CD4-positive, alpha-beta T cell (primary cell): ENCODE data around the gene BUB3. TPM values are rescaled to one million over a fixed set of nuclear protein-coding genes. Genes with fewer than 3 reads are reported as not detected.
A peak's percentile ranks its signal among the peaks of the same experiment; 100 is the strongest.

ENCODE experiments used
- ATAC-seq: fragments of 200-7000 bp; cut with Tn5 transposase; one replicate; pipeline ENCODE4 v1.10.0; 2022; ENCODE audit warnings: mild to moderate bottlenecking; ENCODE audit not compliant: poor library complexity
- CTCF ChIA-PET: fragments of 350-600 bp; sonication (Branson Sonifier 250); formaldehyde crosslinking; loops from one replicate; lab custom pipeline; 2021; ENCODE audit warnings: antibody characterized with exemption, inconsistent platforms; lab: Charles Lee
- POLR2A ChIA-PET: fragments of 350-600 bp; sonication (Branson Sonifier 250); formaldehyde crosslinking; loops from one replicate; lab custom pipeline; 2021; ENCODE audit warnings: antibody characterized with exemption, inconsistent platforms; lab: Charles Lee
- DNase-seq, 14 experiments: peaks; one replicate each; pipeline ENCODE4 v3.0.0-alpha.2; 2013 to 2020; ENCODE audit warnings: mixed read lengths in 2 of 14
- H3K27ac ChIP-seq, 2 donors: one replicate each; pipeline versions ENCODE4 v1.5.1 to v1.7.0; 2013; ENCODE audit warnings: low read length in 2 of 2, low read depth in 1 of 2, mild to moderate bottlenecking in 1 of 2
- H3K27me3 ChIP-seq, 2 experiments: 1 replicate in 1 of 2; 2 replicates in 1 of 2; pipeline versions ENCODE4 v1.6.1 to v1.7.0; 2013; ENCODE audit warnings: low read length in 2 of 2, control low read depth in 1 of 2, mild to moderate bottlenecking in 1 of 2, moderate library complexity in 1 of 2; ENCODE audit not compliant: insufficient read depth in 2 of 2, control insufficient read depth in 1 of 2
- H3K36me3 ChIP-seq: one replicate; pipeline ENCODE4 v1.6.1; 2013; ENCODE audit warnings: low read length, control low read depth; ENCODE audit not compliant: insufficient read depth
- H3K4me1 ChIP-seq: one replicate; pipeline ENCODE4 v1.6.1; 2013; ENCODE audit warnings: low read length, control low read depth; ENCODE audit not compliant: insufficient read depth
- H3K4me3 ChIP-seq: one replicate; pipeline ENCODE4 v1.5.1; 2013; ENCODE audit warnings: mild to moderate bottlenecking, low read length, moderate library complexity
- H3K9me3 ChIP-seq, 2 experiments: 1 replicate in 1 of 2; 2 replicates in 1 of 2; pipeline versions ENCODE4 v1.6.1 to v1.7.0; 2013; ENCODE audit warnings: low read length in 2 of 2, mild to moderate bottlenecking in 2 of 2, control low read depth in 1 of 2, moderate library complexity in 1 of 2; ENCODE audit not compliant: control insufficient read depth in 1 of 2, insufficient read depth in 1 of 2
- H3K27ac Mint-ChIP-seq: one replicate; pipeline ENCODE4 v1.8.0; 2020; ENCODE audit warnings: mixed read lengths
- H3K27me3 Mint-ChIP-seq: one replicate; pipeline ENCODE4 v1.8.0; 2021; ENCODE audit warnings: mixed read lengths
- H3K36me3 Mint-ChIP-seq: one replicate; pipeline ENCODE4 v1.8.0; 2021; ENCODE audit warnings: low read depth, mixed read lengths
- H3K4me1 Mint-ChIP-seq: one replicate; pipeline ENCODE4 v1.8.0; 2021; ENCODE audit warnings: low read depth, mixed read lengths
- H3K4me3 Mint-ChIP-seq: one replicate; pipeline ENCODE4 v1.8.0; 2020; ENCODE audit warnings: mild to moderate bottlenecking, mixed read lengths
- H3K9me3 Mint-ChIP-seq: one replicate; pipeline ENCODE4 v1.8.0; 2020; ENCODE audit warnings: mixed read lengths
- CTCF ChIP-seq: fragments of 200-600 bp; IDR thresholded peaks from one replicate; pipeline ENCODE4 v1.8.0; 2022; ENCODE audit warnings: antibody characterized with exemption, mild to moderate bottlenecking
- intact Hi-C, 2 experiments: fragments of 100-400 bp; cut with DNase I in 1 of 2; cut with micrococcal nuclease in 1 of 2; formaldehyde crosslinking; loops; one replicate each; pipeline versions ENCODE4 v1.15.1 to v1.9.0; 2023 to 2025; cut with DNase I, micrococcal nuclease
- total RNA-seq, 174 experiments: library from RNA in 2 of 174; stranded (reverse) in 2 of 174; gene quantifications; one replicate each; pipeline ENCODE4 v1.2.3 and lab custom pipeline; 2021 to 2026

Gene BUB3
- total RNA-seq, 2 experiments from 2014 or later = 167 to 178 TPM

- Mint-ChIP-seq H3K27me3 (no peaks in the 10 kb centered on the region), H3K4me3 (no peak overlapping the region), H3K36me3 (peaks cover 94% of the 10 kb centered on the region), H3K9me3 (no peaks in the 10 kb centered on the region), H3K4me1 (peaks cover 41% of the 10 kb centered on the region), H3K27ac (peak overlapping the region; percentile 30)
- ChIA-PET CTCF (no interaction called here), POLR2A (interaction anchor here (0.9 kb wide), 1 partner anchor 10 kb away, joined by 3 read pairs; the partner anchor contains the start of gene BUB3)
- H3K36me3 ChIP-seq = peaks cover 74% of the 10 kb centered on the region
- intact Hi-C loops = no loop called here
- H3K9me3 ChIP-seq = no peaks in the 10 kb centered on the region
- H3K27ac ChIP-seq = no peak overlapping the region
- ATAC-seq (no peak), DNase-seq (no peak)
- H3K4me1 ChIP-seq = peaks cover 8% of the 10 kb centered on the region
- no peak overlapping the region for H3K4me3 ChIP-seq
- no peaks in the 10 kb centered on the region for H3K27me3 ChIP-seq
- no peak for TF ChIP-seq CTCF
Observed at GRCh38 chr10:123164319-123164718, 10.1 kb downstream of the BUB3 start.

DNA sequence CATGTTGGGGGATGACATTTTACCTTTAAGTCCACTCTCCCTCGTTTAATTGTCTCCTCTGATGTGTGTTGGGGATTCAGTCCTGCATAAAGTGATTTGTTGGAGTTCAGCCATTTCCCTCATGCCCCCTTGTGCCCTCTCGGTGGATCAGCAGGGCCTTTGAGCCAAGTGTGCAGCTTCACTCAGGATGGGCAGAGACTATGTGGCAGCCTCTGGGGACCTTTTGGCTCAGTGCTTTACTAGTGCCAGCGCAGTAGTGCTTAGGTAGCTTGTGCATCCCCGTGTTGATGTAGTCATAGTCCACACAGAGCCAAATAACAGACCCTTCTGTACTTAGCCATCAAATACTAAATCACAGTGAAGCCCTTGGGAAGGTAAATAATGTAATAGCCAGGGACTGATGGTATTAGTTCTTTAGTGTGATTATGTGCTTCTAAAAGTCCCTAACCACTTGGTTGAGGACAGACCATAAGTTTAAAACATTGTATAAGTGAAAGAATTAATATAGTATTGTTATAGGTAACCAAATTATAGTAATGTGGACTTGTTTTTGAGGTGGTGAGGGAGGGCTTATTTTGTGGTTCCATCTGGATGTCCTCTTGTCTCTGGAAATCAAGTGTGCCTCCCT is 11.4 kb downstream of the BUB3 start:
- Histone ChIP-seq H3K9me3 (no peaks in the 10 kb centered on the region), H3K4me1 (peaks cover 5% of the 10 kb centered on the region), H3K36me3 (peaks cover 82% of the 10 kb centered on the region), H3K4me3 (no peak overlapping the region), H3K27ac (no peak overlapping the region), H3K27me3 (no peaks in the 10 kb centered on the region)
- peaks cover 28% of the 10 kb centered on the region for H3K4me1 Mint-ChIP-seq
- POLR2A ChIA-PET = no interaction called here
- no peaks in the 10 kb centered on the region for H3K9me3 Mint-ChIP-seq
- peaks cover 91% of the 10 kb centered on the region for H3K36me3 Mint-ChIP-seq
- no peak for DNase-seq
- no peak for ATAC-seq
- no peaks in the 10 kb centered on the region for H3K27me3 Mint-ChIP-seq
- H3K4me3 Mint-ChIP-seq = no peak overlapping the region
- intact Hi-C loops = no loop called here
- H3K27ac Mint-ChIP-seq = no peak overlapping the region
- TF ChIP-seq CTCF = no peak
- CTCF ChIA-PET = no interaction called here

GRCh38 chr10:123166618-123167017 is 12.4 kb downstream of the BUB3 start:
- Mint-ChIP-seq H3K9me3 (no peaks in the 10 kb centered on the region), H3K4me3 (no peak overlapping the region), H3K27me3 (no peaks in the 10 kb centered on the region), H3K27ac (no peak overlapping the region), H3K4me1 (peaks cover 19% of the 10 kb centered on the region), H3K36me3 (peaks cover 88% of the 10 kb centered on the region)
- no peaks in the 10 kb centered on the region for H3K9me3 ChIP-seq
- DNase-seq (no peak), ATAC-seq (no peak)
- no peak for TF ChIP-seq CTCF
- H3K27ac ChIP-seq = no peak overlapping the region
- no peak overlapping the region for H3K4me3 ChIP-seq
- CTCF ChIA-PET = no interaction called here
- POLR2A ChIA-PET = interaction anchor here (1.0 kb wide), 1 partner anchor 10 kb away, joined by 3 read pairs; no protein-coding TSS in a partner anchor
- intact Hi-C loops = no loop called here
- peaks cover 77% of the 10 kb centered on the region for H3K36me3 ChIP-seq
- H3K4me1 ChIP-seq = no peaks in the 10 kb centered on the region
- no peaks in the 10 kb centered on the region for H3K27me3 ChIP-seq
